ENCODE data around the gene ANKDD1A.

The ANKDD1A gene

DNA sequence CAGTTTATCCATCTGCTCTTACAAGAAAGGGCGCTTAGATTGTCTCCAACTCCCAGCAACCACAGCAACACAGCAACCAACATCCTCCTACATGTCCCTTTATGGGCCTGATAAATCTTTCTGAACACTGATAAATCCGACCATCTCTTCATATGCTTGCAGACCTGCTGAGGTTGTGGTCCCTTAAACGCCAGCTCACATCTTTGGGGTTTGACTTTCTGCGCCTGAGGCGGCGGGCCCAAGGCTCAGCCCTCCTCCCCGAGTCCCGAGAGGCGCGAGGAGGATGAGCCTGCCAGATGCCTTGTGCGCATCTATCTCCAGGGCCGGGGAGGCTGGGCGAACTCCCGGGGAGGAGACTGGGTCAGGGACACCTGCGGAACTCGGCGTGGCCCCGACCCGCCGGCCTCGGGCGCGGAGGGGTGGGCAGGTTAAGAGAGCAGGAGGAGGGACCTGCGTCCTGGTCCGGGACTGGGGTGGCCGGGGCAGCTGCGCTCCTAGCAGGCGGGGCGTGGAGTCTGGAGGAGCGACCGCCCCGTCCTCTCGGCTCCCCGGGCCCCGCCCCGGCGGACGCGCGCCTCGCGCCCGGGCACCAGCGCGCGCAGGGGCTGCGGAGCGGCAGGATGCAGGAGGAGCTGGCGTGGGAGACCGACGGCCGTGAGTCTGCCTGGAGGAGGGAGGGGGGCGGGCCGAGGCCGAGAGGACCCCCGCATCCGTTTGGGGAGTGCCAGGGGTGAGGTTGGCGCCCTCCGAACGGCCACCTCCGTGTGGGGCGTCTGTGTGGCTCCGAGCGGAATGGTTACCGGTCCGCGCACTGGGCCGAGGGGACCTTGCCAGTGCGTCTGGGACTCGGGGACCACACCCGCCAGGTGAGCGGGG lies at the start of gene ANKDD1A:
ANKDD1A (plus strand) TSS at position 592 of the 876 bp plus-strand sequence; CDS start at position 621, 29 bp downstream.
- peak; percentile 68 for DNase-seq (ENCODE audit: low spot score)

GRCh38 chr15:64861960-64862359 lies 49.7 kb upstream of the ANKDD1A start:
- no peak for DNase-seq (ENCODE audit: low spot score)

DNA sequence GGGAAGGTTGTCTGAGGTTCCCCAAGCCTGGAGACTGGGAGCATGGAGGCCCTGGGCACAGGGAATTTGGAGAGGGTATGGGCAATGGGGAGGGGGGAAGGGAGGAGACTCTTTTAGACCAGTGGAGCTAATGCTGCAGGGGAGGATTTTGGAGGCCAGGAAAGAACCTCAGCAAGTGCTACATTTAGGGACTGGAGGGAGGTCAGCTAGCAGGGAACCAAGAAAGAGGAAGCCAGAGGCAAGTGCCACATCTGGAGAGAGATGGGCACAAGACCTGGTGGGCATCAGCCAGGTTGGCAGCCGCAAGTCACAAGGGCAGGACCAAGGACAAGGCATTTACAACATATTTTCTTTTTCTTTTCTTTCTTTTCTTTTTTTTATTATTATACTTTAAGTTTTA lies 49.3 kb upstream of the ANKDD1A start:
- no peak for DNase-seq (ENCODE audit: low spot score)

DNA sequence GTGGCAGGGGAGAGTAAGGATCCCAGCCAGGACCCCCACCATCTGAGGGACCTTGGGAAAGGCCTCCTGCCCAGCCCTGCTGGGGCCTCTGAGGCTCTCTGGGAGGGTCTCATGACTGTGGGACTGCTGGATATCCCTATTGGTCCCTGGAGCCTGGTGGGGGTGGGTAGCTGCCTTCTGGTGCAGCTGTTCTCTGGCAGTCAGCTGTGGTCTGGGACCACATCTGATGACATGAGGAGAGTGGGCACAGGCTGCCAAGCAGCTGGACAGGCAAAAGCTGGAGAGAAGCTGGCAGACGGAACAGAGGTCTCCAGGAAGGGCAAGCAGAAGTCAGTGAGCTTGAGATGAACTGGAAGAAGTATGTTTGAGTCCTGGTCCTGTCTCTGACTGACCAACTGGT lies 47.6 kb upstream of the ANKDD1A start:
- DNase-seq (ENCODE audit: low spot score), result no peak

- DNase-seq (ENCODE audit: low spot score), result no peak
These were observed 46.3 kb upstream of the ANKDD1A start for GRCh38 chr15:64865126-64865997.

GRCh38 chr15:64865998-64866520 lies 45.6 kb upstream of the ANKDD1A start:
- no peak for DNase-seq (ENCODE audit: low spot score)

DNA sequence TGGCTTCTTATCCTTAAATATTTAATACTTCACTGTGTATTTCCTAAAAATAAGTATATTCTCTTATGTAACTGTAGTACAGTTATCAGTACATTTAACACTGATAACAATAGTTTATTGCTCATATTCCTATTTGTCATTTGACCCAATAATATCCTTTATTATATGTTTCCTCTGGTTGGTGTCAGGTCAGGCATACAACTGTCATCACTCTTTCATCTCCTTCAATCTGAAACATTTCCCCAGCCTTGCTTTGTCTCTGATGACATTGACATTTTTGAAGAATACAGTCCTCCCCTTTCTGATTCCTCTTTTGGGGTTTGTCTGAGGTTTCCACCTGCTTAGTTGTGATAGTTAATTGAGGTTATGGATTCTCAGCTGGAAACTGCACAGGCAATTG lies 42.2 kb upstream of the ANKDD1A start:
- DNase-seq (ENCODE audit: low spot score), result no peak

DNA sequence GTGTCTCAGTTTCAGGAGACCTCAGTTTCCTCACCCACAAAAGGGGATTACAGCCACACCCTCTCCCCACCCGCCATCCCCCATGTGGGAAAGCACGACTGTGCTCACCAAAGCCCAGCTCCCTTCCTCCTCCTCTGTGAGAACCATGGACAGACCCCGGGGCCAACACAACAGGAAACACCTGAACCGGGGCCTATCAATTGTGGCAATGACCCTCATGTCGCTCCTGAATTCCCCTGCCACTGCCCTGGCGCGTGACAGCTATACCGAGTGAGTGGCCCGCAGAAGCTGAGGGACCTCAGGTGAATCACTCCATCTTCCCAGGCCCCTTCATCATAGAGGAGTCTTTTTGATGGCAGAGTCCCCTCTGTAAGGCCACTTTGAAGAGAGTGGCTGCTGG lies 41.3 kb upstream of the ANKDD1A start:
- no peak for DNase-seq (ENCODE audit: low spot score)

DNA sequence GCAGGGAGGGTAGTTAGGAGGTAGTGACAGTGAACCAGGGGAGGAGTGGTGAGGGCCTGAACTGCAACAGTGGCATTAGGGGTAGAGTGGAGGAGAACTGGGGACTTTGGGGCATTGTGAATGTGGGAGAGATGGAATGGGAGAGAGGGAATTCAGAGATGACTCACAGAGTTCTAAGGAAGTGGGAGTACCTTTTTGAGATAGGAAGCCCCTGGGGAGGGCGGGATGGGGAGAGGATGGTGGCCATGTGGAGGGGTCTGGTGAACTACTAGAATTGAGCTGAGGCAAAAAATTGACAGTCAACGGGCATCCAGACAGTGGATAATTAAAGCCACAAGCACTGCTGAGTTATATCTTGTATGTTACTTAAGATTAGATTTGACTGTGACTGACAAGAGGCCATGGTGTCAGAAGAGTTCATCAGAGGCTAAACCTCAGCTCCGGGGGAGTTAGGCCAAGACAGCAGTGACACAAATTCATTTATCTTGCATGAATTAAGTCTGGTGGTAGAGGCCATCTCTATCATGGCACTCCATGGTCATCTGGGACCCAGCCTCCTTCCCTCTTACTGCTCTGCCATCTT lies 36.0 kb upstream of the ANKDD1A start:
- no peak for DNase-seq (ENCODE audit: low spot score)

GRCh38 chr15:64877435-64877834 lies 34.3 kb upstream of the ANKDD1A start:
- DNase-seq (ENCODE audit: low spot score), result no peak

DNA sequence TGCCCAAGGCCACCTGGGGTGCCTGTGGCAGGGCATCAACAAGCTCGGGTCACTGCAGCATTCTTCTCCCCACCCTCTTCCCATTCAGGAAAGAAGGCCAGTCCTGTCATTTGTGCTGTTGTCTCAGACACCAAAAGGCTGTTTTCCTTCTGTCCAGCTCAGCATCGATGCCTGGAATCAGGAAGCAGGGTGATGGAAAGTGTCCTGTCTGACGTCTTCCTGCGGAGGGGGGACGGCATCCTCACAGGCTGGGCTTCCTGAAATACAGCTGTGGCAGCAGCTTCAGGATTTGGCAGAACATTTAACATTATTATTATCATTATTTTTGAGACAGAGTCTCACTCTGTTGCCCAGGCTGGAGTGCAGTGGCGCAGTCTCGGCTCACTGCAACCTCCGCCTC lies 33.0 kb upstream of the ANKDD1A start:
- no peak for DNase-seq (ENCODE audit: low spot score)

DNA sequence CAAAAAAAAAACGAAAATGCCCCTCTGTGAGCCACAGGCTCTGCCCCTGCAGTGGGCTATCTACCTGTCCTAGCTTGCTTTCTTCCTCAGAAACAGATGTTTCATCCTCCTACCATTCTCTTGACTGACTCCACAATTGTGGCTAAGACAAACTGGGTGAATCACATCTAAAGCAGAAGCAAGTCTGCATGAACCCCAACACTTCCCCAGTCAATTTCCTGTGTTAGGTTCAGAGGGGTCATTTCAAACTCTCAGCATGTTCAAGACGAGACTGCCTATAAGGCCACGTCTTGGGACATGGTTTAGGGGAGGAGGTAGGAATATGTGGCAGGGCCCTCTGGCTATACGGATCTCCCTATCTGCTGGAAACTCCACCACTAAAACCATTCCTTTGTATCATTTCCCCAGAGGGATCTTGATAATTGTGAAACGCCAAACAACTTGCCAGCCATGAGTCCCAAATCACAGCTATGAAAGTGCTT lies 28.6 kb upstream of the ANKDD1A start:
- DNase-seq (ENCODE audit: low spot score), result no peak

GRCh38 chr15:64883997-64884511 lies 27.6 kb upstream of the ANKDD1A start:
- DNase-seq (ENCODE audit: low spot score), result peak; percentile 39

GRCh38 chr15:64884679-64885078 lies 27.0 kb upstream of the ANKDD1A start:
- DNase-seq (ENCODE audit: low spot score), result no peak

GRCh38 chr15:64888336-64888735 lies 23.4 kb upstream of the ANKDD1A start:
- DNase-seq (ENCODE audit: low spot score), result no peak

DNA sequence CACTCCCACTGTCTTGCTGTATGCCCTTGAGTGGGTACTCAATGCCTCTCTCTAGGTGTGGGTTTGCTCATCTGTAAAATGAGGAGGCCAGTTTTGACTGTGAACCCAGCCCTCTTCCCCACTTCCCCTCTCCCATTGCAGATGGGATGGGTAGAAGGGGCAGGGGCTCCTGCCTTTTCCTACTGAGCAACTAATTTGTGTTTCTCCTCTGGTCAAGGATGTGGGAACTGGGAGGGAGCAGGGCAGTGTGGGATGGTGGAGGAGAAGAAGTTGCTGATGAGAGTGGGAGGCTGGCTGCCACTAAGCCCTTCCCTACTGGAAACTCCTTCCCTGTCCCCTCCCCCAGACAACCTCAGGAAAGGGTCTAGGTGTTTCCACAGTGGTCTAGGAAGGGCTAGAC lies 20.1 kb upstream of the ANKDD1A start:
- DNase-seq (ENCODE audit: low spot score), result no peak

GRCh38 chr15:64892847-64893403 lies 18.8 kb upstream of the ANKDD1A start:
- DNase-seq (ENCODE audit: low spot score), result no peak

DNA sequence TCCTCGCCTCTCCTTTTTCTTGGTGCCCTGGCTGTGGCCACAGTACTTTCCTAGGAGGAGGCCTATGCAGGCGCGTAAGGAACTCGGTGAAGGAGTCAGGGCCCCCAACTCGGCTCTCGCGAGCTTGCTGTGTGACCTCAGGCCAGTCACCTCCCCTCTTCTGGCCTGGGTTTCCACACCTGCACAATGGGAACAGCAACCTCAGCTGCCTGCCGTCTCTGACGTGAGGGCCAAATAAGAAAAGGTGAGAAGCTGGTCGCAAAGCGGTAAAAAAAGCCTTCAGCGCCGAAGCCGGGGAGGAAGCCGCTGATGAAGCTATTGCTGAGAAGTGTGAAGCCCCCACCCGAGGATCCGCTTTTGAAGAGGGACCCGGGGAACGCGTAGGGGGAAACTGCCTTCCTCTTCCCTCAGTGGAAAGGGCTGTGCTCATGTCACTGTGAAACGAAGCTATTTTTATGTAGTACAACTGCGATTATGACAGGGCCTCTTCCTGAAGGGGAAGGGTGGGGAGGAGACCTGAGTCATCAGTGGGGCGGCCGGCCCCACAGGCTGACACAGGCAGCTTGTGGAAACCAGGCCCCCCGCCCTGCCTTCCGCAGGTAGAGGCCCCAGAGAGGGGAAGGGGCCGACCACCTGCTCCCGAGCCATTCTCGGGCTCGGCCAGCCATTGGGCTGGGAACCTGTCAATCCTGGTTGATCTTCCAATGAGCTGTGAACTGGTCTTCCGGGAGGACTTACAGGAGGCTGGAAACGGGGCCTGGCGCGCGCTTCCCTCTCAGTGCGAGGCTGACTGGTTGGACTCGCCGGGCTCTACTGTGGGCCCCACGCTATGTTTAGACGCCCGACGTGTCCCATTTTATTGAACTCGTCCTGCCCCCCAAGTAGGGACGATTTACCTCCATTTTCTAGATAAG lies 18.0 kb upstream of the ANKDD1A start:
- peak; percentile 82 for DNase-seq (ENCODE audit: low spot score)

DNA sequence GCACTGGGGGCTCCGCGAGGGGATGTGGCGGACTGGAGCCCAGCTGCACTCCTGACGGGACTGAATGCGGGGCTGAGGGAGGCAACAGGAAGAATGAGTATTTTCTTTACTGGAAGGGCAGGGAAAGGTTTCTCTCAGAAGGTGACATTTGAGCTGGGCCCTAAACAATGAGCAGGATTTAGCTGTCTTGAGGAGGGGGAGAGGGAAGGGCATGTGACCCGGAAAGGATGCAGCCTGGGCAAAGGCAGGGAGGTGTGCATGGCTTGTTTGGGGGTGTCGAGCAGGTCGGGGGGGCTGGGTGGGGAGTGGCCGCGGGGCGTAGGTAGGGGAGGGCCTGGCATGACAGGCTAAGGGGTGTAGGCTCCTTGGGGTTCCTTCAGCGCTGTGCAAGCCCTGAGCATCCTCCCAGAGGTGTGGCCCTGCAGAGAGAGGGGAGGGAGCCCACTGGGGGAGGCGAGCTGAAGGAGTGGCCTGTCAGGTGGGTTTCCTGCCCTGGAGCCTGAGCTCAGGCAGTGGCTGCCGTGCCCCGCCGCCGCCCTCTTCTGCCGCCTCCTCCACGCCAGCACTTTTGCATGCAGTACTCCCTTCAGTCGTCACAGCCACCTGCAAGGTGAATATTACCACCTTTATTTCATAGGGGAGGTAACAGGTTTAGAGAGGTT lies 17.2 kb upstream of the ANKDD1A start:
- DNase-seq (ENCODE audit: low spot score), result no peak

All from cerebellar cortex (tissue), 1 donor.